Measurements from ENCODE around the gene C1orf174.

Gene C1orf174

DNA sequence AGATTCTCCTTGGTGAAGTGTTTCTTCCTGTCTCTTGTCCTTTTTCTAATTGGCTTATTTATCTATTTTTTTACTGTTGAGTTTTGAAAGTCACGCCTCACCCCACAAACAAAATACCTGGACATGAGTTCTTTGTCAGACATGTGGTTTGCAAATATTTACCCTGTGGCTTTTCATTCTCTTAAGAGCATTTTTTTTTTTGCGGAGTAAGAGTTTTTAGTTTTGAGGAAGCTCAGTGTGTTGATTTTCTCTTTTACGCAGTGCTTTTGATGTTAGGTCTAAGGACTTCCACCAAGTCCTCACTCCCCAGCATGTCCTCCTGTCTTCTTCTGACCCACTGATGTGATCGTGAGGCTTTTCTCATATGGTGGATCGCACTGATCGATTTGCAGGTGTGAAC lies 35.2 kb downstream of the C1orf174 start:
- DNase-seq, result no peak

DNA sequence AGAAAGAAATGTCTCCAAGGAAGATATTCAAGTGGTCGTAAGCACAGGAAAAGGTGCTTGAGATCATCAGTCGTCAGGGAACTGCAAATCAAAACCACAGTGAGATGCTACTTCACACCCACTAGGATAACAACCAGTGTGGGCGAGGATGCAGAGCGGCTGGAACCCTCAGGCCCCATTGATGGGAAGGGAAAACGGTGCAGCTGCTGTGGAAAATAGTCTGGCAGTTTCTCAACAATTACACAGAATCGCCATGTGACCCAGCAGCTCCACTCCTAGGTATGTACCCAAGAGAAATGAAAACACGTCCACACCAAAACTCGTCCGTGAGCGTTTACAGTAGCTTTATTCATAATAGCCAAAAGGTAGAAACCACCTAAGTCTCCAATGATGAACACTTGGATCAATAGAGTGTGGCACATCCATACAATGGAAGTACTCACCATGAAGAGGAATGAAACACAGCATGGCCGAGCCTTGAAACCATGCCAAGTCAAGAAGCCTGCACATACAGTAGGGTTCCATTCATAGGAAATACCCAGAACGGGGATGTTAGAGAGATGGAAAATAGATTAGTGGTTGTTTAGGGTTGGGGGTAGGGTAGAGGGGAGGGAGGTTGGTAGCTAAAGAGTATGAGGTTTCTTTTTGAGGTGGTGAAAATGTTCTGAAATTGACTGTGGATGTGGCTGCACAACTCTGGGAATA lies 36.7 kb downstream of the C1orf174 start:
- no peak for DNase-seq

DNA sequence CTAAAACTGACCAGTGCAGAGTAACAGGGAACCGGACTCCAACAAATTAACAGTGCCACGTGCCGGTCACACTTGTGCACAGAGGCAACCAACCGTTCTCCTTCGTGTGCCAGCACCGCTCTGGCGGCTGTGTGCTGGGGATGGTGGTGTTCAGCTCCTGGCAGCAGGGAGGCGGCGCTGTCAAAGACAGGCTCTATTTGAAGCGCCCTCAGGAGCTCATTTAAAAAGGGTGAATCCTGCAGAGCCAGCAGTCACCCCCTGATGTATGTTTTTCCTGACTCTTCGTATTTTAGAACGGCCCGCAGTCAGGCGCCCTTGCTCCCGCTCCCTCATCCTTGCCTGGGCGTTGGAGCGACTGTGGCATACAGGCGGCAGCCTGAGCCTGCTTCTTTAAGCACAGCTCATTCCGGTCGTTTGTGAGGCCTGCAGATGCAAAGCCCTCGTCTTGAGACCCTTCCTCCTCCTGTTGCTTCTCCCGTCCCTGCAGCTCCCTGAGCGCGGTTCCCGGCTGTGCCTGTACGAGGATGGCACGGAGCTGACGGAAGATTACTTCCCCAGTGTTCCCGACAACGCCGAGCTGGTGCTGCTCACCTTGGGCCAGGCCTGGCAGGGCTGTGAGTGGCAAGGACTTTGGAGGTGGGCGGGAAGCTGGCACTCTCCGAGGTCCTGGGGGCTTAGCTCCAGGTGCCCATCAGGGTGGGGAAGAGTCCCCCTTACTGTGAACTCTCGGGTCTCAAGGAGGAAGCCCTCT lies 41.7 kb downstream of the C1orf174 start:
- DNase-seq, result no peak

DNA sequence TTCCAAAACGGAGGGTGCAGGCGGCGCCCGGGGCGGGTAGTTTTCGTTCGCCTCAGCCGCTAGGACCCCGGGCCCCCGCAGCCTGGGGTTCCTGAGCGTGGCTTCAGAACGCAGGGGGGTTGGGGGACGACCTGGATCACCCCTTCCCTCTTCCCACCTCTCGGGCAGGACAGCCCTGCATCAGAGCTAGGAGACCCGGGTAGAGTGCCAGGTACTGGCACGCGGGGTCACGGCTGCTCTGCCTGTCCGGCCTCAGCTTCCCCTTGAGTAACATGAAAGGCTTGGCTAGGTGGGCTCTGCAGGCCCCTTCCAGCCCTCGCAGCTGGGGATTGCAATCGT lies 42.3 kb downstream of the C1orf174 start:
- no peak for DNase-seq

DNA sequence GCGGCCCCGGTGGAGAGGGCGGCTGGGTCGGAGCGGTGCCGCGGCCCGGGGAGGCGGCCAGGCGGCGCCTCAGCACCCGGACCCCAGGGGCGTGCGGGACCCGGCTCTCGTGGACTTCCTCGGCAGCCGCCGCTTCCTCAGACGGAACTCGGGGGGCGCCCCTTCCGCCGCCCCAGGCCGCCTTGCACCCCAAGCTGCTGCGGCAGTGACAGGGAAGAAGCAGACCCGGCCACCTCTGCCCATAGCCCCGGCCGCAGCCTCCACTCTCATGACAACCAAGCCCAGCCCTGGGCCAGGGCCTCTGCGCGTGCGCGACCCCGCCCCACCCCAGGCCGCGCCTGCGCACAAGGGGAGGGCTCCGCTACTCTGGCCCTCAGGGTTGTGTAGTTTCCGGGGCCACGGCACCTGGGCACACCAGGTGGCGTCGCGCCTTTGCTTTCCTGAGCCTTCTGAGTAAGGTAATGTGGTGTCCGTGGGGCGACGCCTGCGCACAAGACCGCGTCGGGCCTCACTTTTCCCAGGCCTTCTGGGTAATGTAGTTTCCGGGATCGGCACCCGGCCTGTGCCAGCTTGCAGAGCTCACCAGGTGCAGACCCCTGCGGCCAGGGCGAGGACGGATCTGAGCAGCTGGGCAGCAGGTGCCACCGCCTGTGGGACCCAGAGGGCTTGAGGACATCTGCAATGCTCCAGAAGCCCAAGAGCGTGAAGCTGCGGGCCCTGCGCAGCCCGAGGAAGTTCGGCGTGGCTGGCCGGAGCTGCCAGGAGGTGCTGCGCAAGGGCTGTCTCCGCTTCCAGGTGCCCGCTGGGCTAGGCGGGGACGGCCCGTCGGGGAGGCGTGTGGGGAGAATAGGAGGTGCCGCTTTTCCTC lies 42.9 kb downstream of the C1orf174 start, which contains the start of the genes CEP104 and DFFB:
Gene CEP104, minus strand, starts transcription at position 289 of the 868 bp plus-strand sequence. CDS start 4,804 bp downstream, outside the sequence.
Gene DFFB, plus strand, starts transcription at position 554 of the 868 bp plus-strand sequence. Its CDS starts 128 bp downstream, at position 682.
- peak; percentile 89 for DNase-seq

DNA sequence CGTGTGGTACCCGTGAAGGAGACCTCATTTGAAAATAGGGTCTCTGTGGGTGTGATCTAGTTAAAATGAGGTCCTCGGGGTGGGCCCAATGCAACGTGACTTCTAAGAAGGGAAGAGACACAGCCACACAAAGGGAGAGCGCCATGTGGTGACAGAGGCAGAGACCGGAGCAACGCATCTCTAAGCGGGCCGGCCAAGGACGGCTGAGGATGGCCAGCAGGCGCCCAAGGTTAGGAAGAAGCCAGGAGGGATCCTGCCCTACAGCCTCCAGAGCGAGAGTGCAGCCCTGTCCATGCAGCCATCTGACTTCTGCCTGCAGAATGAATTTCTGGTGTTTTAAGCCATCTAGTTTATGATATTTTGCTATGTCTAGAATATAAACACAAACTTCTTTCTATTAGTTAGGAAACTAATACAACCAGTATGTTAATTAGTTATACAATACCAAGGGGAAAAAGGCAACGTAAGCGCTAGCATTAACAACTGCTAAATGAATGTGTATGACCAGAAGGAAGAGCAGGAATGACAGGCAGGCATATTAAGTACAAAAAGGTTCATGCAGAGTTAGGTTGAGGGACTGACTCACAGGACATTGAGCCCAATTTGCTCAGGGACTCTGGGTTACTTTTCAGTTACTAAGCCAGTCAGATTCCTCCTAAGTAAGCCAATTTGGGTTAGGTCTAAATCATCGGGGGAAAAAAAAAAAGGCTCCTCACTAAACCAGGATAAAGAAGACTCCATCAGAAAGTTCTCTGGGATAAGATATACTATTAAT lies 47.2 kb downstream of the C1orf174 start:
- DNase-seq, result no peak

DNA sequence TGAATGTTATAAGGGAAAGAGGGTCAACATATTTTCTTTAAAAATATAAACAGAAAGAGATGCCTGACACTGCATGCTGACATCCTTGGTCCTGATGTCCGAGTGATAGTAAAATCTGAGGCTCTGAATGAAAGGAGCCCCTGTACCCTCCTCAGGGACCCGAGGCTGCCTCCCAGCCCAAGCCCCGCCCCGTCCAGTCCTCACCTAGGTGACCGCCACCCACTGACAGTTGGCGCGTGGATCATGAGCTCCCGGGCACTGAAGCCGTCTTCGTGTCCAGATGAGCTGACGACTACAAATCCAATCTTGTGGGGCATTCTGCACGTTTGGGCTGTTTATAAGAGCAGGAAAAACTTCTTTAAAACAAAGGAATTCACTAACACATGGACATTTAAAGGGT lies 48.0 kb downstream of the C1orf174 start:
- no peak for DNase-seq

DNA sequence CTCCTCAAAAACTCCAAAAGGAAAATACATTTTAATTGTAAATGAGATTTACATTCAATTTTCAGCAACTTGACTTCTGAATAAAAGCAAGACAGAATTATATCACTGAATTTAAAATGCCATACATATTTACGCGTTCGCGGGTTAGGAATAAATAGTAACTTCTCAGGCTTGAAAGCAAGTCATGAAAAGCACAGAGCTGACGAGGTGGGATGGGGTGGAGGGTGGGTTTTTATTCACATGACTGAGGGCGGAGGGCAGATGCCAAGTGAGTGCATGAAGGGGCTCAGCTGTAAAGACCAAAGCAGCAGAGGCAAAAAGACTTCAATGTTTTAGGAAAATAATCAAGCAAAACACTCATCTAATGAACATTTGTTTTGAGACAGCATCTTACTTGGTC lies 48.8 kb downstream of the C1orf174 start:
- no peak for DNase-seq

DNA sequence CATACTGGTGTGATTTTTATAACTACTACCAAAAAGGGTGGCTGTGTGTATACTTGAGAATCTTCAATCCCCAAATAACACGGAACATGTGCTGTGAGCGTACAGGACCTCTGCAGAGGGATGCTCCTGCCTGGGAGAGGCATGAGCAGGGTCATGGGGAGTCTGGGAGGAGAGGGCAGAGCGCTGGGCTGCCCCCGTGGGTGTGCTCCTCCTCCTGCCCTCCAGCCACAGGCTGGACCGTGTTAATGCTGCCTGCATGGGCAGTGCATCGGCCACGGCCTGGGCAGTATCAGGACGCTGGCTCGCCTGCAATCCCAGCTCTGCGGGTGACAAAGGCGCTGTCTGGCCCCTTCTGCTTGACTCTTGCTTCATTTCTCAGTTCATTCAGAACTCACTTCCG lies 49.2 kb downstream of the C1orf174 start:
- DNase-seq, result no peak

DNA sequence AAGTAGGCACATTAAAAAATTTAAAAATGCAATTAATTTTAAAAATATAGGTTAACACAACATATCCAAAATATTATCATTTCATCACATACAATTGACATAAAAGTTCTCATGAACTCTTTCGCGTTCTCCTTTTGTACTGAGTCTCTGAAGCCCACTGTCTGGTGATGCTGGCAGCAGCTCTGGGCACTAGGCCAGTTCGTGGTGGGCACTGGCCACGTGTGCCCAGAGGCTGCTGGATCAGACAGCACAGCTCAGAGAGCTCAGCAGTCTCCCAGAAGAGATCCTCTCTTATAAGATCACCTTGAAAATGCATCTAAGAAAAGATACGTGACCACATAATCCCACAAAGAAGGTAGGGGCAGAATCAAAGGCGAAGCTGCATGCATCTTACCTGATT lies 53.0 kb downstream of the C1orf174 start:
- DNase-seq, result no peak

DNA sequence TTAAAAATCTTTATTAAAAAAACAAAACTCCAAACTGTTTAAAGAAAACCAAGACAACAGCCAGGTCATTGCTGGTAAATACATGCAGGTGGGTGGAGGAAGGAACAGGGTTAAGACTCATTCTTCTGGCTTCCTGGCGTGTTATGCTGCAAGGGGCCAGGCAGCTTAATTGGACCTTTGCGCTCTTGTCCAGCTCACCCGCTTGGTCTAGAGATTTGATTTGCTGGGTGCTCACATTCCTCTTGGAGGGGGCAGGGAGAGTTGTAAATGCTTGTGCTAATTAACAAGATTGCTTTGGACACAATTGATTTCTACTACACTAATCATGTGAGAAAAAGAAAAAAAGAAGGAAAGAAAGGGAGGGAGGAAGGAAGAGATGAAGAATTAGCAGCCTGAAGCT lies 53.5 kb downstream of the C1orf174 start:
- DNase-seq, result no peak

DNA sequence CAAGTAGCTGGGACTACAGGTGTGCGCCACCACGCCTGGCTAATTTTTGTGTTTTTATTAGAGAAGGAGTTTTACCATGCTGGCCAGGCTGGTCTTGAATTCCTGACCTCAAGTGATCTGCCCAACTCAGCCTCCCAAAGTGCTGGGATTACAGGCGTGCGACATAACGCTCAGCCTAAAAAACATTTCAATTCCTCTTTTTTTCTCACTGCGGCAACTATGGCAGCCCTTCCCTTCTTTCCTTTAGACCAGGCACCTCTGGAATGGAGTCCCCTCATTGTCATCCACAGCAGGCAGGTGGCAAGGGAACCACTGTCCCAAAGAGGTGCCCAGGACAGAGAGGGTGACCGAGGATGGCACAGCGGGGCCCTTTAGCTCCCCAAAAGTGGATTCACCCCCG lies 57.2 kb downstream of the C1orf174 start:
- DNase-seq, result peak; percentile 15

DNA sequence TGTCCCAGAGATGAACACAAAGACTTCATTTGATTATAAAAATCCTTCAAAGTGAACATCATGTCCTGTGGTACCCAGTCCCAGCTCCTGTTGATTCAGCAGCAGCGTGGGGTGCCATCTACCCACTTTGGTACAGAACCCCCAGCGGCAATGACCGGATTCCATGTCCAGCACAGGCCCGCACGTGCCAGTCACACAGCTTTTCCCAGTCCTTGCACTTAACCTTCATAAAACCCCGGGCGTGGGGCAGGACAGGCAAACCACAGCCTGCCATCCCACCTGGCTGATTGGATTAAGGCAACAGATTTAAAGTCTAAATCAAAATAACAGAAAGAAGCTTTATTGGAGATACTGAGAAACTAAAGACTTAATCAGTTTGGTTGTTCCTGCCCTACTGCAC lies 58.6 kb downstream of the C1orf174 start:
- DNase-seq, result no peak

All from suppressor macrophage treated with lipopolysaccharide for 4 hours (primary cell).